GM18907 (cell line): ENCODE measurements around the gene DOCK10.

Experiments
- ATAC-seq: cut with Tn5 transposase; IDR thresholded peaks from one replicate; pipeline ENCODE4 v1.9.1; 2021; ENCODE audit warnings: mild to moderate bottlenecking, moderate library complexity; ENCODE audit not compliant: unreplicated experiment

The DOCK10 gene

DNA sequence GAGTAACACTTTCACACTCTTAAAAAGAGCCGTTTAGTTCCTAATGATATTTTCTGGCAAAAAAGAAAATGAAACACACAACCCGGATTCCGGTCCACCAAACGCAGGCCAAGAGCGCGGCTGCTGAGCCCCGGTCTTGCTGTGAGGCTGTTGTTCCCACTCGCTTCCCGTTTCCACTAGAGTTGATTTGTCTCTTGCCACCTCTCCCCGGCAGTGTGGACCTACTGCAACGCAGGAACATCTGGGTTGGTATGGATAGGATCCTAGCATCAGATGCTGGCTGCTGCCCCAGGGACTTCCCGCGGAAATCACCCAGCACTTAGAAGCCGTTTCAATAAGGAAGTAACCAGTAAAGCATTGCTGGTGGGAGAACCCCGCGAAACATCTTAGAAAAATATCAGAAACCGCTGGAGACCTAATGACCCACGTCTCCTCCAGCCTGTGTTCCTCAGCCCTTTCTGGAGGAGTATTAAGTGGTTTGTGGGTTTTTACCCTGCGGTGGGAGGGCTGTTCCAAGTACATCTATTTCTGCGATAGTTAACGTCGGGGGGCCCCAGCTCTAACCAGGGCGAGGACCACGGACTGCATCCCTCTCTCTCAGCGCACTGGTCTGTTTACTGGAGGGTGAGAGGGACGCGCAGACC lies 939 bp downstream of the DOCK10 start:
- ATAC-seq, result peak; percentile 72

DNA sequence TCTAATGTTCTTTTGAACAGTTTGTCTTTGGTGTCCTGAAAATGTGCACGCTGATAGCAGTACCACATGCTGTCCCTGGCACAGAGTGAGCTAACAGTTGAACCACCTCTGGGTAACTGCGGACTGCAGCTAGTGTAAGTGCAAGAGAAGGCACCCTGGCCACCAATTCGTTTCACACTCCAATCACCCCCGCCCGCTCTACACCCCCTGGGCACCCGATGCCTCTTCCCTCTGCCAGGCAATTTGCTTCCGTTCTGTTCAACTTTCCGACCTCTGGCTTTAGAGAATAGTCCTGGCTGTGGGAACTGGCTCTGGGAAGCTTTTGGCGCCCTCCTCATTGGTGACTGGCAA lies 1.4 kb downstream of the DOCK10 start:
- ATAC-seq, result peak; percentile 24

DNA sequence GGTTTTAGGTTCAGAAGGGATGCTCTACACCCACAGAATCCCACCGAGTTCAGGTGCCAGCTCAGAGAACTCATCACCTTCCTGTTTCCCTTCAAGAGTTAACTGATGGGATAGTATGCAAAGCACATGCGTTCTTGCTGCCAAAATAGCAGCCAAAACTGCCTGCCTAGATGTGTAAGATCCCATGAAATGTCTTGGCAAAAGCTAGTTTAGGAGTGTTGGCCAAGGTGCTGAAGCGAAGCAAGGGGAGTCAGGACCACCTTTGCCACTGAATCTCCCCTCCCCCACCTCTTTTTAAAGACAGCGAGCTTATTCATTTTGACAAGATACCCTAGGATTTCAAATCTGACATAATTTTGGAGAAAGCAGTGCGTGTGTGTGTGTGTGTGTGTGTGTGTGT lies 2.1 kb downstream of the DOCK10 start:
- ATAC-seq, result no peak

DNA sequence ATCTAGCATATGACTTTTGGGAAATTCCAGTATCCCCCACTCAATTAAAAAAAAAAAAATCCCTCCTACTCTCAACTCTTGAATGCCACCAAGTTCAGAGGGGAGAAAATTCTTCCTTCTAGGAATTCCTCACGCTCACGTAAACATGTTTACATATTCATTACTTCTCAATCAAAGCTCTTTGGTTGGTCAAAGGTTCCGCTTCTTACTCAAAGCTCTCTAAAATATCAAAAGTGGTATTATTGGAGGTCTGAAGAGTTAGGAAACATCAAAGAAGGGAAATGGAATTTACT lies 4.1 kb downstream of the DOCK10 start:
- no peak for ATAC-seq

DNA sequence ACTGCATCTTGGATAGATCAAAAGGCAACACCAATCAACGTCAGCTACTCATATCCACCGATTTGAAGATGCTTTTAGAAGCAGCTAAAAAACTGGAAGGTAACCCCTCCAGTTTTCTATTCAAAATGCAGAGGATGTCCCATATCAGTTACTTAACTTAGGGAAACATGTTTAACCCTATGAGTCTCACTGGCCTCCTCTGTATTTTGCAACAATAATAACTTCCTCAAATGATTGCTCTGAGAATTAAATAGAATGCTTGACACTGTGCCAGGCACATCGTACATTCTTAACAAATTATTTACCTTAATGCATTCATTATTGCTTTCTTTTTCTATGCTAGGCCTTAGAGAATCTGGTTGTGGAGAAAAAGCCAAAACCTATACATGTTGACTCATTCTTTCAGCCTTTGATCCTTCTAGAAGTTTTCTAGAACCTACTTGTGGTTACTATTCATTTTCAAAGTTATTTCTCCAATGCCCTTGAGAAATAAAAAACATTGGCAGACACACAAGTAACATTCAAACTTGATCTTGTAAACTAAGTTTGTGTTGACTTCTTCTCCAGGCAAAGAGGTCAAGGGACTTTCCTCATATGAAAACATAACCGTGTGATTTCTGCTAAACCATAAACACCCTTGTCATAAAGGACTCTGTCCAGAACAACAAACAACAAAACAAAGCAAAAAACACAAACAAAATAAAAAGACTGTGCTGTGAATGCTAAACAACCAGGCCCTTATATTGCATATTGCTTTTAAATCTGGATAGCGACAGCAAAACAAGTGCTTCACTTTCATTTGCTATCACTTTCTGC lies 4.6 kb downstream of the DOCK10 start:
- ATAC-seq, result no peak

DNA sequence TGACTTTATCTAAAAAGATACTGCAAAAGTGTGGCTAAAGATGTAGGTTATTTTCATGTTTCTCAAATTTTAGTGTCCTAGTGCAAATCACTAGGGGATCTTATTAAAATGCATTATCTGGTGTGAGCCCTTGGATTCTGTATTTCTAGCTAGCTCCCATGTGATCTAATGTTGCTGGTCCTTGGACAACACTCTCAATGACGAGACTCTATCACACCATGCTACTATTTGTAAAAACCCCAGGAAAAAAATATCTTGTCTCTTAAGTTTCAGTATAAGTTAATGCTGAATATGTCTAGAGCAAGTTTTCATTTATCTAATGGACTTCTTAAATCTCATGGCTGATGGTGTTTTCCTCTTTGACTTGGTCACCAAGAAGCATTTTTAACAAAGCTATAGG lies 5.8 kb downstream of the DOCK10 start:
- no peak for ATAC-seq

DNA sequence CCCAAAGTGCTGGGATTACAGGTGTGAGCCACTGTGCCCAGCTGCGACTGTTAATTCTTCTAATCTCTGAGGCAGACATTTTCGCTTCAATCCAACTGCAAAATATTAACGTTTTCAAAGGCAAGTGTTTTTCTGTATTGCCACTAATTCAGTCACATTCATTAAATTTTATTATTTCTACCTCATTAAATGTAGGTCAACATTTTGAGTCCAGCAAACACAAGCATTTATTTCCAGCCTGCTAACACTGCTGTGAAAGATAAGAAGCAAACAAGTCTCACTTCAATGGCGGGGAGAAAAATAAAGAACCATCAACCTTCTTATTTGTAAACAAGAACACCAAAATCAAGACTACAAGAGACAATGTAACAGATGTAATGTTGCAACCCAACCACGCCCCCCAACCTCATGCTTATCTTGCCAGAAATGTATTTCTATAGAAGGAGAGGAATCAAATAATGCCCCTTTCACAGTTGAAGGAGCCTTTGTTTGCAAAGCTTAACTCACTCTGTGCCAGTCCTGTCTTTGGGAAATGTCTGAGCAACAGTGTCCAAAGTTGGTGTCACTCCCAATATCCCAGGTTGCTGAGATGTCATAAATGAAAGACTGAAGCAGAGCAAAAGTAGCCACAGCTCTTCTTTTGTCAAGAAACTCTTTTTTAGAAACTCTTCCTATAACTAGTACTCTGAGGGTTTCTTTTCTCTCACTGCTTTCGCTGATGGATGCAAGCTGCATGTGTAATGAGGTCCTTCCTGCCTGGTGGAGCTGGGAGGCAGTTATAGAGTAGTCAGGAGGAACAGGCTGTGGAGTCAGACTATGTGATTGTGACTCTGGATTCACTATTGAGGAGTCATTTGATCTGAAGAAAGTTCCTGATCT lies 8.6 kb downstream of the DOCK10 start:
- no peak for ATAC-seq

DNA sequence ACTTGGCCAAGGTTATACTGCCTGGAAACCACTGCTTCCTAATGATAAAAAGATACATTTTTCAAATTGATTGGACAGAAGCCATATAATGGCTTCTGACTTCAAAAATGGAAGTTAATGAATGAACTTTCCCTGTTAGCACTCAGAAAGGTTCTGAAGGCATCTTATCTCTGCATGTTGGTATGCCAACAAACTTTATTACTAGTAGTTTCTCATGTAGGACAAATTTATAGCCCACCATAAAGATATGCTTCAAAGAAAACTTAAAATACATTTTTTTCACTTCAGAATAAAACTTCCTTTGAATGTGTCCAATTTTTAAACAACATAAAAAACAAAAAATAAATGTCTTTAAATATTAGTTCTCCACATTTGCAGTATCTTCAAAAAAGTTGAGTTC lies 10.0 kb downstream of the DOCK10 start:
- ATAC-seq, result no peak

DNA sequence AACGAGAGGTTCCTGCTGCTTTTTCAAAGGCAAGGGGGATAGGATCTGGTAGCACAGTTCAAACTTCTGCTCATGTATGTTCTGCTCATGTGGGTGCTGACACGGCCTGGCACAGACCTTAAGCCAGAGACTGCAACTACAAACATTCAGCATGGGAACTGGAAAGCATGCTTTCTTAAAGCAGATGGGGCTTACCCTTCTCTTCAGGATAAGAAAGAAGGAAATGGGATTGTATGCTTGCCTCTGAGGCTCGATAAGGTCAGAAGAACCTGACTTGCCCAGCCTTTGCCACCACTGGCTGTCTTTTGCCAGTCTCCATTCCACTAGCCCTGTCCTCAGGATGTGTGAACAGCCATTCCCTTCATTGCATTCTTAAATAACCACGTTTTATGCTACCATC lies 10.7 kb downstream of the DOCK10 start:
- ATAC-seq, result peak; percentile 45

DNA sequence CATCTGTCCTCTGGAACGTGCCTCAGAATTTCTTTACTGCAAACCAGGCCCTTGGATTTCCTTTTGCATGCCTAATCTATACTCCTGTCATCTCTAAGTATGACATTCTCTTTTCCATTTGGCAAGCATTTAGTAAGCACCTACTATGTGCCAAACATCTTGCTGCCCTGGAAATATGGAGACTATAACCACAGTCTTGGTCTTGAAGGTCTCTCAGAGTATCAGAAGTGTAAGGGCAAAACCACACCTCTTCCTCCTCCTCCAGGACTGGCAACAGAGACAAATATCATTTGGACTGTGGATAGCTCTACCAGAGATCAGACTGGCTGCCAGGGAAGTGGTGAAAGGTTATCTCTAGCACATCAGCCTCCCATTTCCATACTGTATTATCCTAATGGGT lies 11.4 kb downstream of the DOCK10 start:
- ATAC-seq, result no peak

DNA sequence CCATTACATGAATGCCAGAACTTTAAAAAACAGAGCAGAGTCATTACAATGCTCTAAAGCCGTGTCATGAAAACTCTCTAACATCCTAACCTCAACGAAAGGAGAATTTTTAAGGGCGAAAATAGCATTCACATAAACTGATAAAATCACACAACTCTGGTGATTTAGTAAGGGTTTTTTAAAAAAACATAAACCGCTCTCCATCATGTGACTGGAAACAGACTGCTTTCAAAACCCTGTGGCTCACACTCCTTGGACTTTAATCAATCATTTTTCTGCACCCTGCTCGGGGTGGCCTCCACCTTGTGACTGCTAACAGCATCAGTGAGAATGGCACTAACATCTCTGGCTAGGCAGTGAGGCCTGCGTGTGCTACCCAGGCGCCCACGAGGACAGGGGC lies 12.1 kb downstream of the DOCK10 start:
- no peak for ATAC-seq

DNA sequence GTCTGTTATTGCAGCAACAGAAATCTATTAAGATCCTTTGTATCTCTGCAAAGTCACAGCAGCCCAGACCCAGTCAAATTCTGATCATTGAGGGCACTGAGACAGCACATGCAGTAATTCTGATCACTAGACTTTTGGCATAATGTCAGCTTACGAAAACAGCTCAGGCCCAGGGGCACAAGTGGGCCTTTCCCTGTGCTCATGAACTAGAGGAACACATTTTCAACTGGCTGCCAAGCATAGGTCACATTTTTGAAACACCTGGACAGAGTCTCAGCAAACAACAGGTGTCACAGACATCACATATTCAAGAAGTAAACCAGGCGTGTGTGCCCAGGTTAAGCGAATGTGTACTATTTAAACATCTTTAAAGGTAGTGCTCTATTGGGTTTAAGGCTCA lies 13.7 kb downstream of the DOCK10 start:
- ATAC-seq, result no peak

DNA sequence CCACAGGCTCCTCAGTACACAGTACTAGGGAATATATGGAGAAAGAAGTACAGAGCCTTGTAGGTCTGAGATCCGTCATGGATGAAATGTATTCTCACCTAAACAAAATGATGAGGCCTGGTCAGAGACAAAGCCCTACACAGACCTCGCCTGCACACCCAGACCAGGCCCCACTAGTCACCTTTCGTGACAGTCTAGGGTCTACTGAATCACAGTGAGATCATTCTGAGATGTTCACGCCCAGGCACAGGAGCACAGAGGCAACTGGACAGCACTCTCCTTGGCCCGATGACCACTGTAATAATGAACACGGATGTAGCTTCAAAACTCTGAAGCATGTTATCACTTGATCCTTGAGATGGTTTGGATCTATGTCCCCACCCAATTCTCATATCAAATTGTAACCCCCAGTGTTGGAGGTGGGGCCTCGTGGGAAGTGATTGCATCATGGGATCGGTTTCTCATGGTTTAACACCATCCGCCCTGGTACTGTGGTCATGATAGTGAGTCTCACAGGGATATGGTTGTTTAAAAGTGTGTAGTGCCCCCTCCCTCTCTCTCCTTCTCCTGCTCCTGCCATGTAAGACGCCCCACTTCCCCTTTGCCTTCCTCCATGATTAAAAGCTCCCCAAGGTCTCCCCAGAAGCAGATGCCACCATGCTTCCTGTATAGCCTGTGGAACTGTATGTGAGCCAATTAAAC lies 15.1 kb downstream of the DOCK10 start:
- ATAC-seq, result no peak

DNA sequence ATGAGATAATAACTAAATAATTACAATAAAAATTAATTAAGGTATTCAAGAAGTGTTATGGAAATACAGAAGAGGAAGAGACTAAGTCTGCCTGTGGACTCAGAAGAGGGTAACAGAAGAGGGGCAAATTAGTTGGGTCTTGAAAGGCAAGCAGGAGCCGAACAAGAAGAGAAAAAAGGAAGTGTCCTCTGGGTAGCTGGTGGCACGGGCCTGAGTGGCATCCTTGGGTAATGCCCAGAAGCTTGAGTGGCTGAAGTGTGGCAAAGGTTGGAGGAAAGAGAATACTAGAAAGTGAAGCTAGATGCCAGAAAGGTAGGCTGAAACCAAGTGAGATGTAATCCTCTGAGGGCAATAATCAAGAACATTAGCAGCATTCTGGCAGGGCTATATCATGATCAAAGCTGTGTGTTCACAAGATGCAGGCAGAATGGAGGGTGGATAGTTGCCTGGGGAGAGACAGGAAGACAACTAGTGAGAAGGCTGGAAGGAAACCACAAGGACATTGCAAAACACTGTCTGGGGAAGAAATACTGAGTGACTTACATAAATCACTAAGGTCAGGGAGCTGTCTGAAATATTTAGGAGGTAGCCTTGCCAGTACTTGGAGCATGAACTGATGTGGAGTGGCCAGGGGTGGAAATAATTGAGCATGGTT lies 16.2 kb downstream of the DOCK10 start:
- peak; percentile 48 for ATAC-seq

DNA sequence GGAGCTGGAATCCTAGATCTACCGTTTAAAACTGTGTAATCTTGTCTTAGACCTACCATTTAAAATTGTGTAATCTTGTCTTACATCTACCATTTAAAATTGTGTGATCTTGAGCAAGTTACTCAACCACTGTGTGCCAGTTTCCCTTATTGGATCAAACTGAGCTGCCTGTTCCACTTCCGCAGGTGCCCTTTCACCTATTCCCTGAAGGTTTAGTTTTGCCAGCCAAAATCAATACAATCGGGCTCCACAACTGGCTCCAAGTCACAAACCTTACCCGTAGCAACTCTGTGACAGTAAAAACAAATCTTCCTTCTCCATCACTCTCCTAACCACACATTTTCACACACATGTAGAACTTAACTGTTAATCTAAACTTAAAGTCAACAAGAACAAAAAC lies 20.1 kb downstream of the DOCK10 start:
- no peak for ATAC-seq

DNA sequence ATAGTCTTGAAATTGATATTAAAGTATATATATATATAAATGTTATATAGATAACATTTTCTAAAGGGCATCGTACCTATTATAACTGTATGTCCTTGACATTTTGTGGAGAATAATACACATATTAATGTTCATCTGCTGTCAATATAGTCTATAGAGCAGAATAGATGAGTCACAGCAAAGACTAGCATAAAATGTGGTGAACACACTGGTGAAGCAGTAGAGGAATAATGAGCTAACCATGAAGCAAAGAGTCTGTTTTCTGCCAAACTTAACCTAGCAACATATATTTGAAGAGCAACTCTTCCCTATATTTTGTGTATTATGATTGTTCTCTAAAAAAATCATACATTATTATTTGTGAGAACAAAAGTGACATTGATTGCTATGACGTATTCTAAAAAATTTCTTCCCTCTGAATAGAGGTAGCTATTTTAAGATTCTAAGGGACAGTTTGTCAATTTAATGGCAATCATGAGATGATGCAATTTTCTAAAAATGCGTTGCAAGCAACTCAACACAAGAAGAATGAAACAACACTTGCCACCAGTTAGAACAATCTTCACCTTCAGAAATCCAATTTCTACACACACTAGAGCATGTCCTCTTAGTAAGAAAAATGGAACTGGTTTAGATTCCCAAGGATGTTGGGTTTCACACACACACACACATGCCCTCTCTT lies 22.0 kb downstream of the DOCK10 start:
- ATAC-seq, result no peak

DNA sequence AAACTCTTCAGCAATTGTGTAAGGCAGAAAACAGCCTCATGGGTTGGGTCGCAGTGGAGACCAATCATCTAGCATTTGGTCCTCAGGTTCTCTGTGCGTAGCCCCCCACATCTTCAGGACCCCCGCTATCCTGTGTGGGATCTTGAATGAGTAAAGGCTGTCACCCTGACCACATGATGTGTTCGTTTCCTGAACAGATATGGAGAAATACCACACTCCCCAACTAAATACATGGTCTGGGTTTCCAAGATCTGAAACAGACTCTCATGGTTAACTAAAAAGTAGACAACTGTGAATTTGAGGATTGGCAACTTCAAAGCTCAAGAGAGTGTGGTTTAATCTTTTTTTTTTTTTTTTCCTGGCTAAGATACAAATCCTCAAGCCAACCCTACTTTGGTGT lies 23.2 kb downstream of the DOCK10 start:
- ATAC-seq, result no peak

DNA sequence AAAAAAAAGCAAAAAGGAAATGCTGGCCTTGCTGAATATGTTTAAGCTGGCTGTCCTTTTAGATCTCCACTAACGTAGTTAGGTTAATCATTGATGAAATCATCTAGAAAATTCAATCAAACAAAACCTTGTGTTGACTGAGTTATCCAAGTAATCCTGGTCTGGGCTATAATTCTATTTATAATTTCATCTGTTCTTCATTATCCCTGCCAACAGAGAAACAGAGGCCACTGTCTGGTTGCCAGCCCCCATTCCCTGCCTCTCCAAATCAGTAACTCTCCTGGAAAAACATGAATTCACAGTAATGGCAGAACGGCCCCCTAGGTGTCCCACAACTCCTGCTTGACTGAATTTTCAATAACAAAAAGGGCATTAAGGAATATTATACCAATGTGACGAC lies 24.6 kb downstream of the DOCK10 start:
- ATAC-seq, result no peak

DNA sequence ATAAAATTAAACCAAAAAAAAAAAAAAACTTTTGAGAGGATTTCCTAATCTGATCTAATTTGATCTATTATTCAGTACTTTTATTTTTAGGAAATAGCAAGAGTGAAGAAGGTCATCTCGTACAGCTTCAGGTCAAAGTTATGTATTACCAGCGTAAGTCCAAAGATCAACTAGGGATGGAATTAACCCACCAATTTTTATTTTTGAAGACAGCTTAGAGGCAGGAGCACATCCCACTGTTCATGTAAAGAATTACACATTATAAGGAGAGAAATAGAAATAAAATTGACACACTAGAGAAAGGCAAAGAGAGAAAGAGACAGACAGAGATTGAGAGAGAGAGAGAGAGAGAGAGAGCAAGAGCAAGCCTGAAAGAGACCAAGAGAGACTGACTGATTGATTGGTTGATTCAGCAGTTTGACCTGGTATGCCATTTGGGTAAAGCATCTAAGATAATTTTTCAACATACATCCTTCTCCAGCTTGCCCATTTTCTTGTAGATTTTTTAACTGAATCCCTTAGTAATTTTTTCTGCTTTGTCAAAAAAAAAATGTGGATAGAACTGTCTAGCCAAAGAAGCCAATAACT lies 25.1 kb downstream of the DOCK10 start:
- no peak for ATAC-seq
